NT2/D1 (cell line): ENCODE measurements around the gene CNTLN.

ENCODE experiments used
- YY1 ChIP-seq: IDR thresholded peaks from 2 replicates; pipeline ENCODE4 v1.6.1; 2011; ENCODE audit not compliant: insufficient read length, insufficient read depth
- ZNF274 ChIP-seq: IDR thresholded peaks from 2 replicates; pipeline ENCODE4 v1.6.1; 2011; ENCODE audit warnings: mild to moderate bottlenecking, low read depth, low read length

DNA sequence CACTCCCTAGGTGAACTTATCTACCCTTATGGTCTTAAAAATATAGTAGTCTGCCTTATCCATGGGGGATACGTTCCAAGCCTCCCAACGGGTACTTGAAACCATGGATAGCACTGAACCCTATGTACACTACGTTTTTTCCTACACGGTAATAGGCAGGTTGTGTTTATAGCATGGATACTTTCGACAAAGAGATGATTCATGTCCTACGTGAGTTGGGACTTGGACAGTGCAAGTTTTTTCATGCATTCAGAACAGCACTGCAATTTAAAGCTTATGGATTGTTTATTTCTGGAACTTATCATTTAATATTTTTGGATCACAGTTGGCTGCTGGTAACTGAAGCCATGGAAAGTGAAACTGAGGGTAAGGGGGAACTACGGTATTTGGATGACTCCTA, 88.1 kb downstream of the CNTLN start:
- TF ChIP-seq YY1 = no peak
- no peak for TF ChIP-seq ZNF274
